ENCODE data around the gene IL4. TPM values are rescaled to one million over a fixed set of nuclear protein-coding genes. Genes with fewer than 3 reads are reported as not detected.
A peak's percentile ranks its signal among the peaks of the same experiment; 100 is the strongest.

Gene IL4
- total RNA-seq, 4 donors from 2014 or later: not detected

- Histone ChIP-seq H3K36me3 (peaks cover 42 to 77% (median 68%) of the 10 kb centered on the region in 4 donors), H3K27ac (replicated peaks in 1 of 4) (no peak overlapping the region), H3K27me3 (no peaks in the 10 kb centered on the region), H3K4me1 (no peaks in the 10 kb centered on the region), H3K4me3 (no peak overlapping the region), H3K9me3 (no peaks in the 10 kb centered on the region)
- 95% methylated on average over 3 of the region's 3 CpGs for WGBS
- DNase-seq (ENCODE audit: extremely low spot score): no peak
- TF ChIP-seq POLR2AphosphoS5 (IDR thresholded peaks at IDR 0.05) (no peak), CTCF (IDR thresholded peaks at IDR 0.05) (no peak), EP300 (IDR thresholded peaks at IDR 0.05) (no peak), POLR2A (IDR thresholded peaks at IDR 0.05; ENCODE audit: low read depth) (no peak)
- intact Hi-C loops (cut with DNase I): no loop called here
Measured at GRCh38 chr5:132641841-132642240, 31.9 kb upstream of the IL4 start.

GRCh38 chr5:132644177-132644576 lies 29.6 kb upstream of the IL4 start:
- no peaks in the 10 kb centered on the region for H3K27me3 ChIP-seq
- no peak for DNase-seq (ENCODE audit: extremely low spot score)
- no peaks in the 10 kb centered on the region for H3K4me1 ChIP-seq
- H3K27ac ChIP-seq (replicated peaks in 1 of 4): no peak overlapping the region
- peaks cover 28 to 54% (median 46%) of the 10 kb centered on the region in 4 donors for H3K36me3 ChIP-seq
- H3K4me3 ChIP-seq: no peak overlapping the region
- TF ChIP-seq POLR2A (IDR thresholded peaks at IDR 0.05; ENCODE audit: low read depth) (no peak), POLR2AphosphoS5 (IDR thresholded peaks at IDR 0.05) (no peak), EP300 (IDR thresholded peaks at IDR 0.05) (no peak), CTCF (IDR thresholded peaks at IDR 0.05) (no peak)
- H3K9me3 ChIP-seq: peaks cover 0 to 15% (median 0%) of the 10 kb centered on the region in 4 donors
- intact Hi-C loops (cut with DNase I): no loop called here

GRCh38 chr5:132646583-132647266 lies 27.1 kb upstream of the IL4 start:
- peaks cover 0 to 15% (median 0%) of the 10 kb centered on the region in 4 donors for H3K9me3 ChIP-seq
- no peak overlapping the region for H3K27ac ChIP-seq (replicated peaks in 1 of 4)
- intact Hi-C loops (cut with DNase I): no loop called here
- no peaks in the 10 kb centered on the region for H3K27me3 ChIP-seq
- H3K4me3 ChIP-seq: no peak overlapping the region
- 93% methylated on average over 11 of the region's 11 CpGs for WGBS
- TF ChIP-seq EP300 (IDR thresholded peaks at IDR 0.05): no peak
- no peak for TF ChIP-seq CTCF (IDR thresholded peaks at IDR 0.05)
- TF ChIP-seq POLR2AphosphoS5 (IDR thresholded peaks at IDR 0.05): no peak
- TF ChIP-seq POLR2A (IDR thresholded peaks at IDR 0.05; ENCODE audit: low read depth): no peak
- DNase-seq (ENCODE audit: extremely low spot score): peak; percentile 80
- peaks cover 10 to 29% (median 21%) of the 10 kb centered on the region in 4 donors for H3K36me3 ChIP-seq
- H3K4me1 ChIP-seq: no peaks in the 10 kb centered on the region

- TF ChIP-seq POLR2A (IDR thresholded peaks at IDR 0.05; ENCODE audit: low read depth): no peak
- TF ChIP-seq EP300 (IDR thresholded peaks at IDR 0.05): no peak
- no peak for TF ChIP-seq CTCF (IDR thresholded peaks at IDR 0.05)
- no peak for TF ChIP-seq POLR2AphosphoS5 (IDR thresholded peaks at IDR 0.05)
- Histone ChIP-seq H3K9me3 (peaks cover 0 to 15% (median 0%) of the 10 kb centered on the region in 4 donors), H3K36me3 (peaks cover 9 to 21% (median 14%) of the 10 kb centered on the region in 4 donors), H3K4me1 (no peaks in the 10 kb centered on the region), H3K27ac (replicated peaks in 1 of 4) (no peak overlapping the region), H3K27me3 (no peaks in the 10 kb centered on the region), H3K4me3 (no peak overlapping the region)
- intact Hi-C loops (cut with DNase I): no loop called here
- WGBS: 100% methylated on average over 2 of the region's 2 CpGs
- DNase-seq (ENCODE audit: extremely low spot score): no peak
Measured at GRCh38 chr5:132647473-132647872, 26.3 kb upstream of the IL4 start.

Measured in esophagus muscularis mucosa (tissue), 4 donors.